PC-9 (cell line): ENCODE results near the gene TDP1. TPM values are rescaled to one million over a fixed set of nuclear protein-coding genes. Genes with fewer than 3 reads are reported as not detected.

ENCODE experiments used
- BruUV-seq: library from RNA; stranded (reverse); fragments of 400-500 nt; replicated peaks from 2 replicates; lab custom pipeline; 2021; lab: Mats Ljungman, UMichigan
- CTCF ChIA-PET: fragments of 300-600 bp; sonication (Branson Sonifier 250); formaldehyde crosslinking; loops from one replicate; lab custom pipeline; 2022; ENCODE audit warnings: antibody characterized with exemption; lab: Charles Lee
- POLR2A ChIA-PET: fragments of 300-600 bp; sonication (Branson Sonifier 250); formaldehyde crosslinking; loops from one replicate; lab custom pipeline; 2022; ENCODE audit warnings: antibody characterized with exemption; ENCODE audit not compliant: unreplicated experiment; lab: Charles Lee
- DNase-seq, 2 experiments: peaks; one replicate each; pipeline versions ENCODE4 v3.0.0 to v3.0.0-alpha.2; 2015 to 2022; ENCODE audit warnings: mixed read lengths in 1 of 2
- H2AFZ ChIP-seq: fragments of 200-600 bp; sonication (generic); 2 replicates; pipeline ENCODE4 v1.8.1; 2017; ENCODE audit warnings: antibody characterized with exemption
- H3F3A ChIP-seq: fragments of 200-600 bp; sonication (generic); 2 replicates; pipeline ENCODE4 v1.8.1; 2017; ENCODE audit warnings: antibody characterized with exemption, mild to moderate bottlenecking, low read depth; ENCODE audit not compliant: insufficient read depth
- H3K27ac ChIP-seq: fragments of 200-600 bp; sonication (generic); 2 replicates; pipeline ENCODE4 v1.6.1; 2016; ENCODE audit warnings: mixed run types
- H3K27me3 ChIP-seq: fragments of 200-600 bp; sonication (generic); 2 replicates; pipeline ENCODE4 v1.6.1; 2016; ENCODE audit warnings: low read depth, mixed run types; ENCODE audit not compliant: insufficient read depth
- H3K36me3 ChIP-seq: fragments of 200-600 bp; sonication (generic); 2 replicates; pipeline ENCODE4 v1.6.1; 2016; ENCODE audit warnings: low read depth, mixed run types
- H3K4me1 ChIP-seq: fragments of 200-600 bp; sonication (generic); replicated peaks from 2 replicates; pipeline ENCODE4 v1.6.1; 2016; ENCODE audit warnings: mixed run types; ENCODE audit not compliant: insufficient read depth
- H3K4me2 ChIP-seq: fragments of 200-600 bp; sonication (generic); 2 replicates; pipeline ENCODE4 v1.6.1; 2017; ENCODE audit warnings: mixed run types
- H3K4me3 ChIP-seq: fragments of 200-600 bp; sonication (generic); 2 replicates; pipeline ENCODE4 v1.6.1; 2016; ENCODE audit warnings: mixed run types
- H3K79me2 ChIP-seq: fragments of 200-600 bp; sonication (generic); 2 replicates; pipeline ENCODE4 v1.6.1; 2017; ENCODE audit warnings: low read depth, mixed run types
- H3K9me2 ChIP-seq: fragments of 200-600 bp; sonication (generic); 2 replicates; pipeline ENCODE4 v1.8.1; 2017; ENCODE audit warnings: mild to moderate bottlenecking; ENCODE audit not compliant: insufficient read depth
- H3K9me3 ChIP-seq: fragments of 200-600 bp; sonication (generic); 2 replicates; pipeline ENCODE4 v1.8.1; 2016; ENCODE audit warnings: low read depth; ENCODE audit not compliant: insufficient read depth
- H4K20me1 ChIP-seq: fragments of 200-600 bp; sonication (generic); 2 replicates; pipeline ENCODE4 v1.8.1; 2017; ENCODE audit not compliant: insufficient read depth
- EZH2 ChIP-seq: fragments of 200-600 bp; sonication (generic); IDR thresholded peaks from 2 replicates; pipeline ENCODE4 v1.8.0; 2017; ENCODE audit warnings: antibody characterized with exemption, low read depth
- intact Hi-C: fragments of 100-400 bp; cut with micrococcal nuclease; formaldehyde crosslinking; loops from one replicate; pipeline ENCODE4 v1.10.0; 2022; ENCODE audit not compliant: unreplicated experiment
- total RNA-seq: library from RNA; stranded (reverse); gene quantifications from 2 replicates; pipeline ENCODE4 v1.2.3, GENCODE V29; 2021
- TF ChIP-seq, protein P1 (sequence below): fragments of 200-600 bp; sonication (generic); conservative IDR thresholded peaks from 2 replicates; pipeline ENCODE4 v1.6.1; 2017; ENCODE audit warnings: mixed run types, antibody characterized with exemption, mild to moderate bottlenecking, moderate library complexity

TDP1 gene
- total RNA-seq, 1 experiment from 2014 or later, result 12.8 TPM

DNA sequence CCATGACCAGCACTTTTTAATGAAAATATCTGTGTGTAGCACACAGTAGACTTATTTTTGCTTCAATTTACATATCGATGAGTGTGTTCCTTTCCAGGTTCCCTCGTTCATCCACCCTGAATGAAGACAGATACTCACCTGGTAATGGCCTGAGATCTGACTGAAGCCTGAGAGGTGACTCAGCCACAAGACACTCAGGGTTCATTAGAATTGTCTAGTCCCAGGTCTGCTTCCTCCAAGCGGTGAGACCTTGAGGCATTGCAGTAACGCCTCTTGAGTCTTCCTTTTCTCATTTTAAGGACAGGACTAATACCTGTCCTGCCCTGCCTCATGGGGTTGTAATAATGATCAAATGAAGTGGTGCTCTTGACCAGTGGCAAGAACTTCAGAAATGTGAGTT lies 94.5 kb downstream of the TDP1 start:
- no peaks in the 10 kb centered on the region for H3K36me3 ChIP-seq
- TF ChIP-seq, protein P1, sequence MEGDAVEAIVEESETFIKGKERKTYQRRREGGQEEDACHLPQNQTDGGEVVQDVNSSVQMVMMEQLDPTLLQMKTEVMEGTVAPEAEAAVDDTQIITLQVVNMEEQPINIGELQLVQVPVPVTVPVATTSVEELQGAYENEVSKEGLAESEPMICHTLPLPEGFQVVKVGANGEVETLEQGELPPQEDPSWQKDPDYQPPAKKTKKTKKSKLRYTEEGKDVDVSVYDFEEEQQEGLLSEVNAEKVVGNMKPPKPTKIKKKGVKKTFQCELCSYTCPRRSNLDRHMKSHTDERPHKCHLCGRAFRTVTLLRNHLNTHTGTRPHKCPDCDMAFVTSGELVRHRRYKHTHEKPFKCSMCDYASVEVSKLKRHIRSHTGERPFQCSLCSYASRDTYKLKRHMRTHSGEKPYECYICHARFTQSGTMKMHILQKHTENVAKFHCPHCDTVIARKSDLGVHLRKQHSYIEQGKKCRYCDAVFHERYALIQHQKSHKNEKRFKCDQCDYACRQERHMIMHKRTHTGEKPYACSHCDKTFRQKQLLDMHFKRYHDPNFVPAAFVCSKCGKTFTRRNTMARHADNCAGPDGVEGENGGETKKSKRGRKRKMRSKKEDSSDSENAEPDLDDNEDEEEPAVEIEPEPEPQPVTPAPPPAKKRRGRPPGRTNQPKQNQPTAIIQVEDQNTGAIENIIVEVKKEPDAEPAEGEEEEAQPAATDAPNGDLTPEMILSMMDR, result no peak
- TF ChIP-seq EZH2, result no peak
- H3K79me2 ChIP-seq, result no peaks in the 10 kb centered on the region
- no peaks in the 10 kb centered on the region for H3K4me1 ChIP-seq
- no peak overlapping the region for H3K4me2 ChIP-seq
- H2AFZ ChIP-seq, result no peak overlapping the region
- POLR2A ChIA-PET, result no interaction called here
- no peaks in the 10 kb centered on the region for H3K9me3 ChIP-seq
- intact Hi-C loops, result no loop called here
- DNase-seq, result no peak
- H3K4me3 ChIP-seq, result no peak overlapping the region
- no peaks in the 10 kb centered on the region for H4K20me1 ChIP-seq
- no peaks in the 10 kb centered on the region for H3K27me3 ChIP-seq
- H3K9me2 ChIP-seq, result no peaks in the 10 kb centered on the region
- H3F3A ChIP-seq, result no peaks in the 10 kb centered on the region
- no peak overlapping the region for H3K27ac ChIP-seq
- no TSS peak for BruUV-seq
- CTCF ChIA-PET, result no interaction called here

DNA sequence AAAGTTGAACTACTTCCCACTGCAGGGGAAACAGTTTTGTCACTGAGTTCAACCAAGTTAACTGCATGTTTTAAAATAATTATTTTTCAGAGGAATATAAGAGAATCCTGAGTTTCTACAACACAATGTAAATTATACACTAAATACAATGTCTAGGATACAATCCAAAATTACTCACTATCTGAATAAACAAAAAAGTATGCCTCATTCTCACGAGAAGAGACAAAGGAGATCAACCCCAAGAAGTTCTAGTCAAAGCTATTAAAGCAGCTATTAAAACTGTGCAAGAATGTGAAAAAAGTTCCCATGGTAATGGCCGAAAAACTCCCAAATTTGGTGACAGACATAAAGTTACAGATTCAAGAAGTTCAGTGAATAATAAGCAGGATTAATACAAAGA lies 97.3 kb downstream of the TDP1 start:
- POLR2A ChIA-PET, result no interaction called here

DNA sequence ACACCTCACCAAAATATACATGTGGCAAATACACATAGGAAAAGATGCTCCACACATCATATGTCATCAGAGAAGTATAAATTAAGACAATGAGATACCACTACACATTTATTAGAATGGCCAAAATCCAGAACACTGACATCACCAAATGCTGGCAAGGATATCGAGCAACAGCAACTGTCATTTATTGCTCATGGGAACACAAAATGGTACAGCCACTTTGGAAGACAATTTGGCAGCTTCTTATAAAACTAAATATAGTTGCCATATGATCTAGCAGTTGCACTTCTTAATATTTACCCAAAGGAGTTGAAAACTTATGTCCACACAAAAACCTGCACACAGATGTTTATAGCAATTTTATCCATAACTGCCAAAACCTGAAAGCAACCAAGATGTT lies 99.1 kb downstream of the TDP1 start:
- Histone ChIP-seq H2AFZ (no peak overlapping the region), H3K4me2 (no peak overlapping the region), H3K36me3 (no peaks in the 10 kb centered on the region), H3K27me3 (no peaks in the 10 kb centered on the region), H3K4me3 (no peak overlapping the region), H3K4me1 (no peaks in the 10 kb centered on the region), H4K20me1 (no peaks in the 10 kb centered on the region), H3K9me2 (no peaks in the 10 kb centered on the region), H3K27ac (no peak overlapping the region), H3K79me2 (no peaks in the 10 kb centered on the region), H3F3A (no peaks in the 10 kb centered on the region), H3K9me3 (no peaks in the 10 kb centered on the region)
- intact Hi-C loops, result no loop called here
- CTCF ChIA-PET, result no interaction called here
- no peak for TF ChIP-seq EZH2
- TF ChIP-seq, protein P1, result no peak
- BruUV-seq, result no TSS peak
- POLR2A ChIA-PET, result no interaction called here
- DNase-seq, result no peak

More for the DNA sequence above, 97.3 kb downstream of the TDP1 start:
- Histone ChIP-seq H3K27me3 (no peaks in the 10 kb centered on the region), H3K4me2 (no peak overlapping the region), H4K20me1 (no peaks in the 10 kb centered on the region), H3K9me3 (no peaks in the 10 kb centered on the region), H3K36me3 (no peaks in the 10 kb centered on the region), H3K9me2 (no peaks in the 10 kb centered on the region), H3K27ac (no peak overlapping the region), H3F3A (no peaks in the 10 kb centered on the region), H2AFZ (no peak overlapping the region), H3K4me3 (no peak overlapping the region), H3K4me1 (no peaks in the 10 kb centered on the region), H3K79me2 (no peaks in the 10 kb centered on the region)
- no TSS peak for BruUV-seq
- TF ChIP-seq EZH2, result no peak
- TF ChIP-seq, protein P1, result no peak
- intact Hi-C loops, result no loop called here
- CTCF ChIA-PET, result no interaction called here
- DNase-seq, result no peak
